ENCODE measurements around the gene SMYD3. TPM values are rescaled to one million over a fixed set of nuclear protein-coding genes. Genes with fewer than 3 reads are reported as not detected.

Gene SMYD3
- total RNA-seq, 8 experiments from 2014 or later: 8.8 to 39.7 (median 29.1) TPM

DNA sequence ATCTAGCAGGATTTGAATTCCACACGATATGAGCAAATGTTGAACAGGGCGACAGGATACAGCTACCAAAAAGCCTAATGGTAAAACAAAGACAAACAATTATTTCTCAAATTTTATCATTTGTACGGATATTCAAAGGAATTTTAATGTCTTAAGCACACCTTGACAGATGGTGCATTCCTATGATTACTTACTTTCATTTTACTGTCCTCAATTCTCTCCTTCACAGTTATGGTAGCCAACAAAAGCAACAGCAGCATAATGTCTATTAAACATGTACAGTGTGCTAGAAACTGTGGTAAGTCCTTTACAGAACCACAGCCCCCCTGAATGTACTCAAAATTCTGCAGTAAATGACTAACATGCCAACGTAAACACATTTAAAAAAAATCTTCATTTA, 365.8 kb downstream of the SMYD3 start:
- Histone ChIP-seq H3K4me3 (no peak overlapping the region), H3K4me1 (replicated peaks in 1 of 2) (peaks cover 6 to 25% of the 10 kb centered on the region in 2 donors), H3K27ac (no peak overlapping the region)
- no peak for ATAC-seq (replicated peaks in 6 of 8)
- in situ Hi-C loops (cut with MboI; ENCODE audit: low pct_unique_long_range_greater_than_20kb in 2 of 9, low sequenced_read_pairs in 9 of 9, unreplicated experiment in 9 of 9): no loop called here
- 25 to 98% (median 89%) methylated on average over 1 to 4 of the region's 4 CpGs; no CpG with 5 or more reads in 1 of the 10 experiments for WGBS, 10 experiments

GRCh38 chr1:246139745-246140182, 367.3 kb downstream of the SMYD3 start:
- Histone ChIP-seq H3K27ac (peak overlapping the region in 1 of 2 donors; percentile 16), H3K4me1 (replicated peaks in 1 of 2) (peaks cover 6 to 29% of the 10 kb centered on the region in 2 donors), H3K4me3 (no peak overlapping the region)
- WGBS, 10 experiments: 8 to 80% (median 60%) methylated on average over 1 to 2 of the region's 2 CpGs; no CpG with 5 or more reads in 1 of the 10 experiments
- in situ Hi-C loops (cut with MboI; ENCODE audit: low pct_unique_long_range_greater_than_20kb in 2 of 9, low sequenced_read_pairs in 9 of 9, unreplicated experiment in 9 of 9): no loop called here
- ATAC-seq (replicated peaks in 6 of 8): peak in 7 of 8 experiments; percentile 69 to 88 (median 82)

DNA sequence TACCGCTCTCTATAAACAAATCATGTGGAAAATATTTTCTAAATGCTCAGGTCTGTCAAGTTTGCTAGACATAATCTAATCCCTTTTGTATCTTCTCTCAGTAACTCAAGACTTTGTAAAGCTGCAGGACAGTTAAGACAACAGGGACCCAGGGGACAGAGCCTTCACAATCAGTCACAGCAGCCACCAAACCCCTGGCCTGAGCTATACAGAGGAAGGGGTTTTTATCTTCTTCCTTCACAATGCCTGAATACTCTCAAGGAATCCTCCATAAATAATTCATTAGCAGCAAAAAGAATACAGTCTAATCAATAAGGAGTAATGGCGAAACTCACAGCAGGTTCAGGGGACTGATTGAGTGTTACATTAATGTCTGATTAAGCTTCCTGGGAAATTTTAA, 368.3 kb downstream of the SMYD3 start:
- WGBS, 10 experiments: 0 to 100% (median 29%) methylated on average over 1 to 2 of the region's 2 CpGs; no CpG with 5 or more reads in 1 of the 10 experiments
- H3K4me3 ChIP-seq: no peak overlapping the region
- no peak overlapping the region for H3K27ac ChIP-seq
- ATAC-seq (replicated peaks in 6 of 8): peak in 4 of 8 experiments; percentile 18 to 62 (median 50)
- peaks cover 6 to 32% of the 10 kb centered on the region in 2 donors for H3K4me1 ChIP-seq (replicated peaks in 1 of 2)
- in situ Hi-C loops (cut with MboI; ENCODE audit: low pct_unique_long_range_greater_than_20kb in 2 of 9, low sequenced_read_pairs in 9 of 9, unreplicated experiment in 9 of 9): no loop called here

- Histone ChIP-seq H3K4me3 (no peak overlapping the region), H3K4me1 (replicated peaks in 1 of 2) (peaks cover 6 to 32% of the 10 kb centered on the region in 2 donors), H3K27ac (no peak overlapping the region)
- no peak for ATAC-seq (replicated peaks in 6 of 8)
- in situ Hi-C loops (cut with MboI; ENCODE audit: low pct_unique_long_range_greater_than_20kb in 2 of 9, low sequenced_read_pairs in 9 of 9, unreplicated experiment in 9 of 9): no loop called here
Measured at GRCh38 chr1:246136477-246136876, 370.6 kb downstream of the SMYD3 start.

- WGBS, 10 experiments: 0 to 100% (median 66%) methylated on average over 1 of the region's 1 CpG; no CpG with 5 or more reads in 2 of the 10 experiments
- in situ Hi-C loops (cut with MboI; ENCODE audit: low pct_unique_long_range_greater_than_20kb in 2 of 9, low sequenced_read_pairs in 9 of 9, unreplicated experiment in 9 of 9): no loop called here
- H3K4me3 ChIP-seq: no peak overlapping the region
- H3K4me1 ChIP-seq (replicated peaks in 1 of 2): peaks cover 6 to 24% of the 10 kb centered on the region in 2 donors
- ATAC-seq (replicated peaks in 6 of 8): peak in 4 of 8 experiments; percentile 68 to 91 (median 88)
- H3K27ac ChIP-seq: no peak overlapping the region
Measured at GRCh38 chr1:246134789-246135188, 372.3 kb downstream of the SMYD3 start.

GRCh38 chr1:246131095-246131494, 376.0 kb downstream of the SMYD3 start:
- no peak for ATAC-seq (replicated peaks in 6 of 8)
- in situ Hi-C loops (cut with MboI; ENCODE audit: low pct_unique_long_range_greater_than_20kb in 2 of 9, low sequenced_read_pairs in 9 of 9, unreplicated experiment in 9 of 9): no loop called here
- WGBS, 10 experiments: 71 to 100% (median 100%) methylated on average over 1 of the region's 1 CpG; no CpG with 5 or more reads in 2 of the 10 experiments

DNA sequence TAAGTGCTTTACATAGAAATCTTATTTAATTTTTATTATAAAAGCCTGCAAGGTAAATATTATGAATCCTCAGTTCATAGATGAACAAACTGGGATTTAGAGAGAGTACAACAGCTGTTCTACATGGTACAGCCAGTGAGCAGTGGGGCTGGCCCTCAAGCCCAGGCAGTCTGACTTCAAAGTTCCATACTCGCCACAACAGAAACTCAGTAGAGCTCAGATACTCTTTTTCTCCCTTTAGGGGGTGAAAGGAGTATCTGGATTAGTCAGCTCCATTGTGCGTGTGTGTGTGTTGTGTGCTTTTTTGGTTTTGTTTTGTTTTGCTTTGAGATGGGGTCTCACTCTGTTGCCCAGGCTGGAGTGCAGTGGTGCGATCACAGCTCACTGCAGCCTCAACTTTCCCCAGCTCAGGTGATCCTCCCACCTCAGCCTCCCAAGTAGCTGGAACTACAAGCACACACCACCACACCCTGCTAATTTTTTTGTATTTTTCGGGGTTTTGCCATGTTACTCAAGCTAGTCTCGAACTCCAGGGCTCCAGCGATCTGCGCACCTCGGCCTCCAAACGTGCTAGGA, 378.5 kb downstream of the SMYD3 start:
- ATAC-seq (replicated peaks in 6 of 8): no peak
- H3K4me1 ChIP-seq (replicated peaks in 1 of 2): peaks cover 0 to 2% of the 10 kb centered on the region in 2 donors
- H3K27ac ChIP-seq: no peak overlapping the region
- in situ Hi-C loops (cut with MboI; ENCODE audit: low pct_unique_long_range_greater_than_20kb in 2 of 9, low sequenced_read_pairs in 9 of 9, unreplicated experiment in 9 of 9): no loop called here
- no peak overlapping the region for H3K4me3 ChIP-seq
- WGBS, 10 experiments: 83 to 100% (median 92%) methylated on average over 2 to 9 of the region's 9 CpGs

More at GRCh38 chr1:246131095-246131494, 376.0 kb downstream of the SMYD3 start:
- no peak overlapping the region for H3K27ac ChIP-seq
- peaks cover 0 to 11% of the 10 kb centered on the region in 2 donors for H3K4me1 ChIP-seq (replicated peaks in 1 of 2)
- H3K4me3 ChIP-seq: no peak overlapping the region

- no peak overlapping the region for H3K27ac ChIP-seq
- no peaks in the 10 kb centered on the region for H3K4me1 ChIP-seq (replicated peaks in 1 of 2)
- in situ Hi-C loops (cut with MboI; ENCODE audit: low pct_unique_long_range_greater_than_20kb in 2 of 9, low sequenced_read_pairs in 9 of 9, unreplicated experiment in 9 of 9): no loop called here
- no peak for ATAC-seq (replicated peaks in 6 of 8)
- no peak overlapping the region for H3K4me3 ChIP-seq
Measured at GRCh38 chr1:246126580-246126979, 380.5 kb downstream of the SMYD3 start.

- in situ Hi-C loops (cut with MboI; ENCODE audit: low pct_unique_long_range_greater_than_20kb in 2 of 9, low sequenced_read_pairs in 9 of 9, unreplicated experiment in 9 of 9): no loop called here
- peaks cover 0 to 8% of the 10 kb centered on the region in 2 donors for H3K4me1 ChIP-seq (replicated peaks in 1 of 2)
- 80 to 100% (median 90%) methylated on average over 1 to 3 of the region's 3 CpGs; no CpG with 5 or more reads in 3 of the 10 experiments for WGBS, 10 experiments
- H3K4me3 ChIP-seq: no peak overlapping the region
- no peak for ATAC-seq (replicated peaks in 6 of 8)
- H3K27ac ChIP-seq: no peak overlapping the region
Measured at GRCh38 chr1:246122071-246122470, 385.0 kb downstream of the SMYD3 start.

DNA sequence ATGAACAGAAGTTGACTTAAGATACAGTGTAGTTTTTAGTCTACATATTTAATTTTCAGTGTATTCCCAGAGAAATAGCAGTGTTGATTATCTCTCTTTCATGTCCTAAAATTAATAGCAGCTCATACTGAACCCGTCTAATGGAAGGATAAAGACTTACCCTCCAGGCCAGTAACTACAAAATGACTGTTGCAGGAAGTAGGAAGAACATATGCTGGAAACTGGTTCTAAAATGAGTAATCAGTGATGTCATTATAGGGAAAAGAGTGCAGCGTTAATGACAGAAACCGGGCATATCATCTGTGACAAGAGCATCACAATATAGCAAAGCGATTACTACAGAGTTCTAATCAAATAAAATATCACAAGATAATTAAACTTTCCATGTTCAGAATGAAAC, 385.5 kb downstream of the SMYD3 start:
- in situ Hi-C loops (cut with MboI; ENCODE audit: low pct_unique_long_range_greater_than_20kb in 2 of 9, low sequenced_read_pairs in 9 of 9, unreplicated experiment in 9 of 9): no loop called here
- Histone ChIP-seq H3K4me1 (replicated peaks in 1 of 2) (peaks cover 0 to 13% of the 10 kb centered on the region in 2 donors), H3K4me3 (no peak overlapping the region), H3K27ac (no peak overlapping the region)
- 49 to 98% (median 87%) methylated on average over 2 to 4 of the region's 4 CpGs for WGBS, 10 experiments
- ATAC-seq (replicated peaks in 6 of 8): peak in 3 of 8 experiments; percentile 54 to 71 (median 70)

DNA sequence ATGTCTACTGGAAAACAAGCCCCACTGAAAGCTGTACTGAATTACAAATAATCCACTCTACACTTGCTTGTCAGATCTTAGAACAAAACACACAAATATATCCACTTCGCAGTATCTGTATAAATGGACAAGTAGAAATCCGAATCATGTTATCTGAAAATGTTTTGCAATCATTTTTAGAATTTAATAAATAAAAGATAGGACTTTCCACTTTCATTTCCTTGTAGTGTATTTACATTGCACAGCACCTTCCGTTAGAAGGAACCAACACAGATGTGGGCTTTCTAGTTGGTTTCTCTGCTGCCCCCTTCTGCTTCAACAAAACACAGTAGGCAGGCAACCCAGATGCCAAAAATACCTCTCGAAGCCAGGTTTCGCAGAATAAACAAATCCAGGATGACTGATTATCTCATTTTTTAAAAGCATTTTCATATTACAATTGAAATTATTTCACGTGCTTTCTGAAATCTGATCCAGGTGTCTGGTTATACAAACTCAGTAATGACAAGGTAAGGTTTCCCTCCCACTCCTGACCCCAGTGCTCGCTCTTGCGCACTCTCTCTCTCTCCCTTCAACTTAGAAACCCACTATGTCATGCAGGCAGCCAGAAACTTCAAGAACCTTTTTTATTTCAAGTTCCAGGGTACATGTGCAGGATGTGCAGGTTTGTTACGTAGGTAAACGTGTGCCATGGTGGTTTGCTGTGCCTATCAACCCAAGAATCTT, 389.9 kb downstream of the SMYD3 start:
- H3K4me1 ChIP-seq (replicated peaks in 1 of 2): peaks cover 0 to 19% of the 10 kb centered on the region in 2 donors
- 17 to 100% (median 65%) methylated on average over 2 to 10 of the region's 10 CpGs for WGBS, 10 experiments
- peak; percentile 55 to 99 (median 78) for ATAC-seq (replicated peaks in 6 of 8)
- H3K27ac ChIP-seq: no peak overlapping the region
- H3K4me3 ChIP-seq: no peak overlapping the region
- in situ Hi-C loops (cut with MboI; ENCODE audit: low pct_unique_long_range_greater_than_20kb in 2 of 9, low sequenced_read_pairs in 9 of 9, unreplicated experiment in 9 of 9): no loop called here

GRCh38 chr1:246114369-246114768, 392.7 kb downstream of the SMYD3 start:
- in situ Hi-C loops (cut with MboI; ENCODE audit: low pct_unique_long_range_greater_than_20kb in 2 of 9, low sequenced_read_pairs in 9 of 9, unreplicated experiment in 9 of 9): no loop called here
- ATAC-seq (replicated peaks in 6 of 8): no peak
- H3K4me3 ChIP-seq: no peak overlapping the region
- no peak overlapping the region for H3K27ac ChIP-seq
- WGBS, 10 experiments: 78 to 88% (median 79%) methylated on average over 1 to 8 of the region's 9 CpGs; no CpG with 5 or more reads in 4 of the 10 experiments
- peaks cover 0 to 17% of the 10 kb centered on the region in 2 donors for H3K4me1 ChIP-seq (replicated peaks in 1 of 2)

- in situ Hi-C loops (cut with MboI; ENCODE audit: low pct_unique_long_range_greater_than_20kb in 2 of 9, low sequenced_read_pairs in 9 of 9, unreplicated experiment in 9 of 9): no loop called here
- 66 to 100% (median 92%) methylated on average over 2 to 8 of the region's 8 CpGs; no CpG with 5 or more reads in 1 of the 10 experiments for WGBS, 10 experiments
- H3K4me3 ChIP-seq: no peak overlapping the region
- no peak overlapping the region for H3K27ac ChIP-seq
- ATAC-seq (replicated peaks in 6 of 8): no peak
- peaks cover 0 to 17% of the 10 kb centered on the region in 2 donors for H3K4me1 ChIP-seq (replicated peaks in 1 of 2)
Measured at GRCh38 chr1:246113555-246114095, 393.5 kb downstream of the SMYD3 start.
